Fibroblast of mammary gland (primary cell): Measurements from ENCODE around the gene GRIN3A.
"Not testable (repeated sequence)": the region's sequence is repeated elsewhere in the genome, so short reads cannot be mapped to it uniquely, and the experiment has no call there.

Experiments used
- DNase-seq: peaks from one replicate; pipeline ENCODE4 v3.0.0-alpha.2; 2010; ENCODE audit warnings: low read depth
- H3K4me3 ChIP-seq: 2 replicates; pipeline ENCODE4 v1.5.1; 2011; ENCODE audit warnings: low read depth, mild to moderate bottlenecking, low read length, moderate library complexity; ENCODE audit not compliant: control insufficient read depth
- CTCF ChIP-seq: conservative IDR thresholded peaks from 2 replicates; pipeline ENCODE4 v1.5.1; 2011; ENCODE audit warnings: low read depth, low read length, inconsistent platforms; ENCODE audit not compliant: control insufficient read depth, insufficient read depth

Gene GRIN3A

GRCh38 chr9:101727612-101728524, 10.6 kb downstream of the GRIN3A start:
- peak; percentile 24 for DNase-seq
- H3K4me3 ChIP-seq = no peak overlapping the region
- peak; percentile 57 for TF ChIP-seq CTCF

- H3K4me3 ChIP-seq, DNase-seq: not testable (repeated sequence)
Observed at GRCh38 chr9:101724271-101724670, 14.2 kb downstream of the GRIN3A start.

GRCh38 chr9:101718192-101718591, 20.3 kb downstream of the GRIN3A start:
- no peak overlapping the region for H3K4me3 ChIP-seq
- TF ChIP-seq CTCF = no peak
- DNase-seq = no peak

GRCh38 chr9:101716629-101717028, 21.8 kb downstream of the GRIN3A start:
- peak; percentile 61 for DNase-seq
- no peak overlapping the region for H3K4me3 ChIP-seq
- no peak for TF ChIP-seq CTCF

- peak; percentile 8 for DNase-seq
- TF ChIP-seq CTCF = peak; percentile 72
- H3K4me3 ChIP-seq = no peak overlapping the region
Observed at GRCh38 chr9:101711330-101711941, 27.0 kb downstream of the GRIN3A start.

GRCh38 chr9:101708855-101709254, 29.6 kb downstream of the GRIN3A start:
- no peak for TF ChIP-seq CTCF
- no peak for DNase-seq
- H3K4me3 ChIP-seq = no peak overlapping the region

- no peak for TF ChIP-seq CTCF
- no peak overlapping the region for H3K4me3 ChIP-seq
- no peak for DNase-seq
Observed at GRCh38 chr9:101707721-101708120, 30.7 kb downstream of the GRIN3A start.
